HG03039 (cell line): ENCODE results near the gene TTC29.

Source experiments
- ATAC-seq: cut with Tn5 transposase; IDR thresholded peaks from one replicate; pipeline ENCODE4 v1.9.1; 2021; ENCODE audit warnings: mild to moderate bottlenecking, moderate library complexity; ENCODE audit not compliant: unreplicated experiment

Gene TTC29, protein sequence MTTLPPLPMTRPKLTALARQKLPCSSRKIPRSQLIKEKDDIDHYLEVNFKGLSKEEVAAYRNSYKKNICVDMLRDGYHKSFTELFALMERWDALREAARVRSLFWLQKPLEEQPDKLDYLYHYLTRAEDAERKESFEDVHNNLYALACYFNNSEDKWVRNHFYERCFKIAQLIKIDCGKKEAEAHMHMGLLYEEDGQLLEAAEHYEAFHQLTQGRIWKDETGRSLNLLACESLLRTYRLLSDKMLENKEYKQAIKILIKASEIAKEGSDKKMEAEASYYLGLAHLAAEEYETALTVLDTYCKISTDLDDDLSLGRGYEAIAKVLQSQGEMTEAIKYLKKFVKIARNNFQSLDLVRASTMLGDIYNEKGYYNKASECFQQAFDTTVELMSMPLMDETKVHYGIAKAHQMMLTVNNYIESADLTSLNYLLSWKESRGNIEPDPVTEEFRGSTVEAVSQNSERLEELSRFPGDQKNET

DNA sequence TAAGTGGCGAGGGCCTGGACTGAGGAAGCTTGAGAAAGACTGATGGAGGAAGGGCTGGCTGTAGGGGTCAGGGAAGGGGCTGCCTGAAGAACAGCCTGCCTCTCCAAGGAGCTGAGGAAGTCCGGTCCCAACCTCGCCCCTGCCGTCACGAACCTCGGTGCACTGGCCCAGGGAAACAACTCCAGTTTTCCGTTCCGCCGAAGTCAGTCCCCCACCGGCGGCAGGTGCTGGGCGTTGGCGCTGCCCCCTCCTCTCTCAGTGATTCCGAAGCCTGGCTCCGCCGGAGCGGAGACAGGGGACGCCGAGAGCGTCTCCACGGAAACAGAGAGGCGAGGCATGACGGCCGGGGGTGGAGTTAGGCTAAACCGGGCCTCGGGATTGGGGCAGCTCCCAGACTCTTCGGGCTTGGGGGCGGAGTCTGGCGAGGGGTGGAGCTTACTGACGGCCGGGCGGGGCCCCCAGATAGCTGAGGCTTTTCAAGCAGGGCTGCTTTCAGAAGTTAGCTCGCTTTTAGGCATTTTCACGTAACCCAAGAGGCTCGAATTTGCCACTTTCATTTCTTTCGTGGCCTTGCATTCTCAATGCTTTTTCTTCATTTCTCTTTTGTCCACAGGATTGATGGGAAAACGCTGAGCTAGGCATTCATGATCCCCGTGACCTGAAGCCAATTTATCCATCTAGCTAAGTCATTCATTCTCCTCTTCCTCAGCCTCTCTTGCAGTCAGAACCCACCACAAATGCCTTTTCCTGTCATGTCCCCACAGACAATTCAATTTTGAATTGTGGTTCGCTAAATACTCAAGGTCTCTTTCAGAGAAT, at the start of gene TTC29:
Gene TTC29 (minus strand): TSS at position 309 of the 819 bp plus-strand sequence. CDS start 5,969 bp downstream, outside the sequence.
- peak; percentile 100 for ATAC-seq

DNA sequence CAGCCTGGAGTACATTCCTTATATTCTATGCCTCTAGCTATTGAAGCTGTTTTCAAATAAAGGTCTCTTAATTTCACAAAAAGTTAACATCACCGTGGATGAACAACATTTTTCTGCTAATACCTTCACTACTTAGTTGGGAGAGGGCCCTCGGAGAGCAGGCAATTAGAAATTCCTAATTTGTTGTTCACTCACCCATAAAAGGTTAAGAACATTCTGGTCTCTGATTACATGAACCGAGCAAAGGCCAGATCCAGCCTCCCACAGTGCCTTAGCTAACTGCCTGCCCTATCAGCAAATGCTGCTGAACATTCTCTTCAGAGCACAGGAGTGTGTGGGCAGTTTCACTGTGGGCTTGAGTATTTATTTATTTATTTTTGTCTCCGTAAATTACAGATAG, 36.0 kb upstream of the TTC29 start:
- no peak for ATAC-seq

DNA sequence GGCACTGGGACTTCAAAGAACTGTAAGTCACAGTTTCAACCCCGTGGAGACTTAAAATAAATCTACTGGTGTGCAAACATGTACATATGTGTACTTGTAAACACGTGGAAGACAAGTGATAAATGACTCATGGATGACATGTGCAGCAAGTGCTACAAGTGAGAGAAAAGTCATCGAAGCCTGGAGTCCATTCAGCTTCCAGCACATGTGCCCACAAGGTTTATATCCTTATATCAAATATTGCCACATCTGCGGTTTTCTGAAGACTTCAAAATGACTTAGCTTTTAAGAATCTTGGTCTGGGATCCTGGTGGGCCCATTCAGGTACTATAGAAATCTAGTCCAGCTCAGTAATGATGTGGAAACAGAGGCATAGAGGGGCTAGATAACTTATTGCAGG, 33.0 kb upstream of the TTC29 start:
- ATAC-seq: no peak

DNA sequence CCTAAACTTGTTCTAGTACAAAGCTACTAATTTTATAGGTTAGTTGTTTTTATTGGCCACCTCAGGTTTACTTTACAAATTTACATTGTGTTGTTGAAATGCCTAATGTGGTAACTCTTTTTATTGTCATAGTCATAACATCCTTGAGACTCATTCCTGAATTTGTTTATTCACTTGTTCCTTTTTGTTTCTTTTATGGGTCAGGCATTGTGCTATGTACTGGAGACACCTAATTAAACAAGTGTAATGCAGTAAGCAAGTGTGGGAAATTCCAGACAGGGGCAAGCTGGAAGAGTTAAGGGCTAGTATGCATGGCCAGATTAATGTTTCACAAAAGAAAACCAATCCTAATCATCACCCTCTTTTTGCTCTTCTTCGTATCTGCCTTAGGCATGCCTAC, 30.5 kb upstream of the TTC29 start:
- no peak for ATAC-seq

DNA sequence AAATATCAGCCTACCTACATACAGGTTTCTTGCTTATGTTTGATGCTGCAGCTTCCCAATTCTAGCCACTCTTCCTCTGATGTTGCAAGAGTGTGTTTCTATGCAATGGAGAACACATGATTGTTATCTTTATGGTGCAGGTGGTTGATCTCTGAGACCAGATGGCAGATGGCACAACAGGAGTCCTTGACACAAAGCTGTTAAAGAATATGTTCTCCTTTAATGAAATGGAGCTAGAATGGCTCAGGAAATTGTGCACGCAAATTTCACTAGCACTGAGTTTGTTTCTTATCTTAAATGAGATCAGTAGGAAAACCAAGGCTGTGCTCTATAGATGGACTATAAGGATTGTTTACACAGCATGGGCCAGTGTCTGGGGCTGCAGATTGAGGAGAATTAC, 29.9 kb upstream of the TTC29 start:
- no peak for ATAC-seq

DNA sequence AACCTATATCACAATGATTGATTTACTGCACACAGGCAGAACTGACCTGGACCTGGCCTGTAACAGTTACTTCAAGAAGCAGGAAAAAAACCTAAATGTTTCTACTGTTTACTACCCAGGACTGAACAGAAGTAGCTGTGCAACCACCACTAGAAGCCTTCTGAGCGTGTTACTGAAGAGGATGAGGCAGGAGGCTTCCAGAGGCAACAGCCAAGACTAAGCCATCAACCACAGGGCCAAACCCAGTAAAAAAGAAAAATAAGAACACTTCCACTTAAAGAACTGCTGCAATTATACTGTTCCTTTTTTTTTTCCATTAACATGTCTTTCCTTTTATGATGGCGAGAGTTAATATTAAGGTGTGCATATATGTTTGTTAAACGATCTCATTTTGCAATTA, 29.4 kb upstream of the TTC29 start:
- ATAC-seq: no peak

DNA sequence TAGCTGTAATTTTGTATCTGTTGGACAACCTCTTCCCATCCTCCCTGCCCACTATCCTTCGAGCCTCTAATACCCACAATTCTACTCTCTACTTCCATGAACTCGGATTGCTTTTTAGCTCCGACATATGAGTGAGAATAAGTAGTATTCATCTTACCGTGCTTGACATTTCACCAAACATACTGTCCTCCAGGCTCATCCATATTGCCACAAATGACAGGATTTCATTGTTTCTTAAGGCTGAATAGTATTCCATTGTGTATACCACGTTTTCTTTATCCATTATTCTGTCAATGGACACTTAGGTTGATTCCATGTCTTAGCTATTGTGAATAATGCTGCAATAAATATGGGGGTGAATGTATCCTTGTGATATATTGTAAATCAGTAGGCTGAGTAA, 26.4 kb upstream of the TTC29 start:
- no peak for ATAC-seq

DNA sequence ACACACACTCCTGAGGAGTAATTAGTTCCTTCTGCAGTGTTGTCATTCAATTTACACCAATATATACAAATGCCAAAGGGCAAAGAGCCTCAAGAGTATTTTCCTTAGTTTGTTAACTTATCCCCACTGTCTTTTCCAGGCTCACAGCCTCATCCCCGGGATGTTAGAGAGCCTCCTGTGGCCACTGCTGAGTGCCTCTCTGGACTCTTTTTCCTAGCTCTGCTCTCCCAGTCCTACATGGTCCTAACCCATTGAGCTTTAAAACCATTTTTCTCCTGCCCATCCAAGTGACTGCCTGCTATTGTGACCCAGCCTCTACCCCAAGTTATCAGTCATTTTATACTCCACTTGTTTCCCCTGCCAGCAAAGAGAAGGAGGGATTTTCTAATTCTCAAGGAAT, 23.5 kb upstream of the TTC29 start:
- ATAC-seq: no peak

DNA sequence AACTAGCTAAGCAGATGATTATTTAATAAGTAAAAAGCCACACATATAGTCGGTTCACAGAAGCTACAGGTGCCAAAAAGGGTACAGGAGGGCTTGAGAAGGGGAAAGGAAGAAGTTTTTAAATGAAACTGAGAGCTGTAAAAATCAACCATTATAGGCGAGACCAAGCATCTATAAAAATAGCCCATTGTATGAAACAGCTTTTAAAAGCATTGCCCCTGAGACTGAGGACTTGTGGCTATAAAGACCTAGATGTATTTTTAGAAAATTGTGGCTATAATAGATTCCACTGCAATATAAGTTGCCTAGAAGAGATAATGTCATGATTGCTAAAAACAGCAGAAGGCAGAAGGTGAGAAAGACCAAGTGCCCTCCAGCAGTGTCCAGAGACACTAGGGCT, 15.0 kb upstream of the TTC29 start:
- ATAC-seq: no peak

DNA sequence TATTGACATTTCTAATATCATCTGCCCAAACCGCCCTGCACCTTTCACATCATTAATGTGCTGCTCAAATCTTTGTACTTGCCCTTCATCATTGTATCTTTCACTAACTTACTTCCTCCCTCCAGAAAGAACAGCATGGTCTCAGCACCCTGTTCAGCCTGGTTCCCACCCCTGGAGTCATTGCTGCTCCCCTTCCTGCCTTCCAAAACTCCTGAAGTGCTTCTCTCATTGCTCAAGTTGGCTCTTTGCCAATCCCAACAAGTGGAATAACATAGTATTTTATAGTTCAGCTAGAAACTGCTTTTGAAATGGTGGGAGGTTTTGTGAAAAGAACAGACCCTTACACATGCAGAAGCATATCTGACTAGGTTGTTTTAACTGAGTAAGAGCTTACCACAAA, 14.0 kb upstream of the TTC29 start:
- ATAC-seq: no peak

DNA sequence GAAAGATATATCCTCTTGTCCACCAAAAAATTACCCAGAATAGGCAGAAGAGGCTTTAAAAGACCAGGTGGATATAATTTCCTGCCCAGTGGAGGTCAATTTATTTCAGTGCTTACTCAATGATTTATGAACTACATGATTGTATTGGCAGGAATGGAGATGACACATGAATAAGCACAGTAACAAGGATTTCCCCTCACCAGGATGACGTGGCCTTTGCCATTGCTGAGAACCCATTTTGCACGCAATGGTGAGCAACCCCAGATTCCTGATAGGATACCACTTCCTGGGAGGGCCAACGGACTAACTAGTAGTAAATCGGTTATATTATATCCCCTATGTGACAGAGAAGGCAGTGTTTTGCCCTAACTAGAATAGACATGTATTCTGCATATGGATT, 11.6 kb upstream of the TTC29 start:
- no peak for ATAC-seq

DNA sequence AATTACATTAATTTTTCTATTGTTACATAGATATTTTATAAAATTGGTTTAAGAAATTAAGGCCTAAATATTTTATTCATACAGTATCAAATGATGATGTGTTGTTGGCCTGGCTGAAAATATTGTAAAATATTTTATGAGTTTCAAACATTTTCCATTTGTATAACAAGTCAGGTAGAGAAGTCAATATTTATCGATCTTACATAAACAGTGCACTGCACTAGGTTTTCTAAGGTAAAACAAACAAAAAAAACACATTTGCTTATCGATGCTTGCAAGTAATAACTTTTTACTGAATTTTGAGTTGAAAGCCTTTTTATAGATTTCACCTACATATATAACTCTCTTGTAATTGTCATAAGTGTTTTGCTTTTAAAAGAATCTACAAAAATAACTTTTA, 7.2 kb upstream of the TTC29 start:
- no peak for ATAC-seq

DNA sequence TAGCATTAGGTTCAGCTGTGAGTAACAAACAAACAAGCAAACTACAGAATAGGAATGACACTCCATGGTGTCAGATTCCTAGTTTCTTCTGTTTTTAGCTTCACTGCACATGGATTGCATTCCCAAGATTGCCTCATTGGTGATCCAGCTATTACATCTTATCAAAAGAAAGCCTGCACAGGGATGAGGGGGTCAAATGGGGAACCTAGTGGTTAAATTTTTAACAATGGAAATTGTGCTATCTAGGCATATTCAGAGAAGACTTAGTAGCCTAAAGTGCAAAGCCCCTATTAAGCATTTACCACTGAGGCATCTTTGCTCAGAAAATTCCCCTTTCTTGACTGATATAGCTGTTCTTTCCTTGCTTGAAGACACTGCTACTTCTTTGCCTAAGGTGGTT, 3.9 kb upstream of the TTC29 start:
- no peak for ATAC-seq

DNA sequence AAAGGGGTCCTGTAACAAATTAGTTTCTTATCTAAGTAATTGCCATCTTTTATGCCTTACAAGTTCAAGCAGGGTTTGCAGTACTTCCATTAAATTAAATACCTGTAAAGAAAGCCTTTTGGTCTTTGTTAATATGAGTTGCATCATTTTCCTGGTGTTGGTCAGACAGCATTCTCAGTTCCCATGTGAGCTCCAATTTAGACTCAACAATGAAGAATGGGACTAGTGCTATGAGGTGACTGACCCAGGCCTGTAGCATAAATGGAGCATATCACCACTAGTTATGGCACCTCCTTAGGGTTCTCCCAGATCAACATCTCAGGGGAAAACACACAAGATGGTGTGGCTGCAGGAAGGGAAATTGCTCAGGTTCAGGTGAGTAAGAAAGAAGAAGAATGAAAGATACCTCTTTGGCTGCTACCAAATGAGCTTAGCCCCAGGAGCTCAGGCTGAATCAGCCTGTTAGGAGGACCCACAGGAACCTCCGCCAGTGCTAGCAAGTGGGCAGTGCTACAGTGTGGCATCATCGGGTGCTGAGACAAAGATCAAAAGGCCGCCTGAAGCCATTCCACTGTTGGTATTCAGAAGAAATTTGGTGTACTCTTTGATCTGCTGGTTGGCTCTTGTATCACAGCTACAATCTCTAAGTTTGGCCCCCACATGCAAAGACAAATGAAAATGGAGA, 1.8 kb downstream of the TTC29 start:
- ATAC-seq: no peak

DNA sequence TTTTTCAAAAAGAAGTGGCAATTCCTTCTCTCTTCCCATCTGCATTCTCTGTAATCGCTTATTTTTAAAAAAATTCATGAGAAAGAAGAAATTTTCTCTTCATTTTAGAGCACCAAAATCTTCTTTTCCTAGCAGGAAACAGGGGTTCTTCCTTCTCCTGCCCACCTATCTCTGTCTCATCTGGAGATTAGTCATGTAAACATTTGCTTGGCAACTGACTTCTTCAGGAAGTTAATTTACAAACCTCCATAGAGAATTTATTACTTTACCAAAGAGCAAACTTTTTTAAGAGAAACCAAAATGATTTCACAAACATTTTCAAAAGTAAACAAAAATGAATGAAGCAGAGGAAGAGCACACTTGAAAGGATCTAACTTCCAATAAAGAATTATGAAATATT, 13.5 kb downstream of the TTC29 start:
- no peak for ATAC-seq

DNA sequence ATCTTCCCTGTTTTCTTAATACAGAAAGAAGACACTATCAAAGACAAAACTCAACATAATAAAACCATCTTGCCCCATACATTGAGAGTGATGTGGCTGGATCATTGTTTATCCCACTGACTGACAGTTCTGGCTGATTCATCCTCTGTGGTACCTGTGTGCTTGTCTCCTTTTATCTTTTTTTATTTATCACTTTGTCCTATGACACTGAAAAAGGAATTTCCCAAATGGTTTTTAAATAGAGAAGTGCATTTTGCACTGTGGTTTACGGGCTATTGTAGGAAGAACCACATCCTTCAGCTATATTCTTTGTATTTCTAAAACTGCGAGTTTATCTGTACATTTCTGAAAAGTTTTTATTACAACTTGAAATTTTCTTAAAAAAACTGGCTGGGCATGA, 15.0 kb downstream of the TTC29 start:
- ATAC-seq: no peak

DNA sequence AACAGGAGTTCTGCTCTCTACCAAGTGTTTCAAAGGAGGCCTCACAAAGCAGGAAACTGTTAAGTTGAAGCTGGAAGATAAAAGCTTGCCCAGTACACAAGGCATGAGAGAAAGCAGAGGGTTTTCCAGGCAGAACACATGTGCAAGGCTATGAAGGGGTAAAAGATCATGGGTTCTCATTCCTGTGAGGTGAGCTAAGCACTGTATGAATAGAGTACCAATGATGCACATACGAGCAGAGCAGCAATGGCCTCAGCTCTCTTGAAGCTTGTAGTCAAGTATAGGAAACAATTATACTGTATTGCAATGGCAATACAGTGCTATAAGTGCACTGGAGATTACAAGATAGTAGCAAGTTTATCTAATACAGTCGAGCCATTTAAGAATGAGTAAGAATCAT, 18.0 kb downstream of the TTC29 start:
- no peak for ATAC-seq

DNA sequence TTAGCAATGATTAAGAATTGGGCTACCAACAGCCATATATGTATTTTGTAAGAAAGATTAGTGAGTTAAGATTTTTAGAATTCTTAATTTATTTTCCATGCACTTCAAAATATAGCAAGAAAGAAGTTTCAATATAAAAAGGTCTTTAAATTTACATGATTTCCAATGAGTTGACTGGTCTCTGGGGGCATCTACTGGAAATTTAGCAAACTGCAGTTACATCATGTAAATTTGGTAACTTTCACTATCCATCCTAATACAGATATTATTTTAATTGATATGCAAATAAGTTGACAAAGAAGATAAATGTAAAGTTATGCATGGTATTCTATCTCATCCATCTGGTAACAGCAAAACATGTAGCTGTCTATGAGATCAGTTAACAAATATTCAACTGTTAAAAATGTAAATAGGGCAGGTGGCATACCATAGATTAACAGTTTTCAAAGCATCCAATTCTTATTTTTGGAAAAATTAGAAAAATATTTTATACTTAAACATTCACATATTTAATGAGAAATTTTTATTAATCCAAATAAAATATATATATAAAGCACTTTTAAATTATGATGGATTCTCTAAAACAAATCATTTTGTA, 29.1 kb downstream of the TTC29 start:
- no peak for ATAC-seq

DNA sequence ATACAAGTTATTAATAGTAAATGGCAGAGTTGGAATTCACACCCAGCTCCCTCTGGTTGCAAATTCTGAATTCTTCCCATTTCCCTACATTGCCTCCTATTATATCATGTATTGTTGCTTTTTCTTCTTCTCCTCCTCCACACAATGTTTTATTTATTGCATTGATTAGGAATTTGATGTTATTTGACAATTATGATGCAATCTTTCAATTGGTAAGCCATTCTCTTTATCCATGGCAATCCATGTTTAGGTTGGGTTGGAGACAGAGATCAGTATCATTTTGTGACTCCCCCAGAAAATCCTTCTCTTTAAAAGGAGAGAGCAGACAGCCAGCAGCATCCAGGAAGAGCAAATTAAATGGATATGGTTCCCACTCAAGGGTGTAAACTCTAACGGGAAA, 30.5 kb downstream of the TTC29 start:
- ATAC-seq: no peak

DNA sequence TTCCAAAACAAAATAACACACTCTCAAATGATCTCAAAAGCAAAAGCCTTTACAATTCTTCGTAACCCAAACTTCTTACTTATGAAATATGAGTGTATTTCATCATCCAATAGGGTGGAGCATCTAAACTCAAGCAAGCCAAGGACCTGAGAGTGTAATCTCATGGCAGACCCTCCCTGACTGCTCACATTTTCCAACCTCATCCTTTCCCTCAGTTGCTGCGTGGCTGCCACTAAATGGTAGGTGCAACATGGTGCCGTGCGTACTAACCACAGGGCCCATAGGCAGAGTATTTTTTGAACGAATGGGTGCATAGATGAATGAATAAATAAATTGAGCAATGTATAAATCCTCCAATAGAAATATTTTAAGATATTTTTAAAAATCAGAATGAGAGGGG, 45.4 kb downstream of the TTC29 start:
- no peak for ATAC-seq

DNA sequence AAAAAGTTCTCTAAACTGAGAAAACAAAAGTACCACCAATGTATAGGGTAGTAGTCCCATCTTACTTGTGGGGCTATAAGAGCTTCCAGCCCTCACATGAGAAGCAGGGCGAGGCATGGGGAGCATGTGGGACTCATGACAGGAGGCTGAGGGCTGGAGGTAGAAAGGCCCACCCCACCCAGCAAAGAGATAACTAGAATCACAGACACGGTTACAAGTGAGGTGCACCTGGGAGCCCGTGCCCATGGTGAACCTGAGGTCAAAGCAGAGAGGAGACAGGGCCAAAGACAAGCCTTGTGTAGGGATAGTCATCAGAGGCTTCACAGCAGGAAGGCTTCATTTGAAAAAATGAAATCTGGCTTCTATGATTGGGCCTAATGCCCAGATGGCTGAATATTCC, 55.4 kb downstream of the TTC29 start:
- no peak for ATAC-seq
